H1 (cell line): ENCODE measurements around the gene GABRA4. TPM values are rescaled to one million over a fixed set of nuclear protein-coding genes. Genes with fewer than 3 reads are reported as not detected.

Experiments
- CTCF ChIA-PET: fragments of 300-600 bp; sonication (Branson Sonifier 250); formaldehyde crosslinking; loops from one replicate; lab custom pipeline; 2021; ENCODE audit not compliant: partially characterized antibody; lab: Charles Lee
- POLR2A ChIA-PET: fragments of 300-600 bp; sonication (Branson Sonifier 250); formaldehyde crosslinking; loops from one replicate; lab custom pipeline; 2021; ENCODE audit warnings: inconsistent platforms; ENCODE audit not compliant: partially characterized antibody; lab: Charles Lee
- DNase-seq, 2 experiments: peaks; one replicate each; pipeline versions ENCODE4 v3.0.0 to v3.0.0-alpha.2; 2010 to 2022; ENCODE audit warnings: low spot score in 2 of 2, low read depth in 1 of 2, mixed read lengths in 1 of 2
- FAIRE-seq: peaks from 2 replicates; lab custom pipeline; 2011; peaks lifted over from hg19 to GRCh38; lab: Jason Lieb, UNC
- H2AFZ ChIP-seq: 2 replicates; pipeline ENCODE4 v1.8.1; 2012; ENCODE audit warnings: low read length, inconsistent platforms
- H2AK5ac ChIP-seq: 2 replicates; pipeline ENCODE4 v1.6.1; 2013; ENCODE audit warnings: low read depth, low read length
- H2BK120ac ChIP-seq: replicated peaks from 2 replicates; pipeline ENCODE3; 2013; ENCODE audit warnings: low read depth, low read length, inconsistent platforms
- H2BK12ac ChIP-seq: 2 replicates; pipeline ENCODE4 v1.6.1; 2013; ENCODE audit warnings: low read depth, low read length
- H2BK15ac ChIP-seq: 2 replicates; pipeline ENCODE4 v1.6.1; 2013; ENCODE audit warnings: low read length
- H2BK20ac ChIP-seq: 2 replicates; pipeline ENCODE4 v1.6.1; 2013; ENCODE audit warnings: low read length
- H2BK5ac ChIP-seq: 2 replicates; pipeline ENCODE4 v1.6.1; 2013; ENCODE audit warnings: low read depth, low read length
- H3K14ac ChIP-seq: 2 replicates; pipeline ENCODE4 v1.6.1; 2013; ENCODE audit warnings: inconsistent platforms; ENCODE audit not compliant: insufficient read length
- H3K18ac ChIP-seq: 2 replicates; pipeline ENCODE4 v1.6.1; 2013; ENCODE audit warnings: low read length; ENCODE audit errors: extremely low read depth
- H3K23ac ChIP-seq: 2 replicates; pipeline ENCODE4 v1.6.1; 2013; ENCODE audit warnings: inconsistent platforms; ENCODE audit not compliant: insufficient read length
- H3K23me2 ChIP-seq: 2 replicates; pipeline ENCODE4 v1.6.1; 2013; ENCODE audit warnings: low read depth, low read length
- H3K27ac ChIP-seq: 2 replicates; pipeline ENCODE4 v1.6.1; 2011; ENCODE audit warnings: low read depth, low read length, inconsistent platforms
- H3K27me3 ChIP-seq, 4 experiments: replicated peaks in 1 of 4; 1 replicate in 1 of 4; 2 replicates in 3 of 4; pipeline versions ENCODE4 v1.6.1 to v1.8.1; 2011 to 2013; ENCODE audit warnings: low read length in 3 of 4, mild to moderate bottlenecking in 3 of 4, inconsistent platforms in 2 of 4, mixed read lengths in 2 of 4, moderate library complexity in 1 of 4; ENCODE audit not compliant: control insufficient read depth in 3 of 4, insufficient read depth in 3 of 4; ENCODE audit errors: extremely low read depth in 1 of 4
- H3K36me3 ChIP-seq, 4 experiments: 2 replicates each; pipeline versions ENCODE4 v1.6.1 to v1.8.1; 2011 to 2013; ENCODE audit warnings: mild to moderate bottlenecking in 4 of 4, low read length in 3 of 4, moderate library complexity in 2 of 4, control low read depth in 1 of 4, inconsistent platforms in 1 of 4; ENCODE audit not compliant: insufficient read depth in 4 of 4, control insufficient read depth in 2 of 4
- H3K4ac ChIP-seq: replicated peaks from 2 replicates; pipeline ENCODE3; 2013; ENCODE audit warnings: low read length, low read depth, mixed read lengths, inconsistent platforms; ENCODE audit not compliant: insufficient read length
- H3K4me1 ChIP-seq, 4 experiments: replicated peaks in 1 of 4; 1 replicate in 1 of 4; 2 replicates in 3 of 4; pipeline versions ENCODE4 v1.6.1 to v1.8.1; 2011 to 2013; ENCODE audit warnings: low read length in 3 of 4, inconsistent platforms in 2 of 4, mixed read lengths in 1 of 4; ENCODE audit not compliant: insufficient read depth in 4 of 4, control insufficient read depth in 3 of 4
- H3K4me2 ChIP-seq, 2 experiments: 2 replicates each; pipeline versions ENCODE4 v1.6.1 to v1.8.1; 2011 to 2013; ENCODE audit warnings: low read depth in 2 of 2, low read length in 2 of 2, control low read depth in 1 of 2, inconsistent platforms in 1 of 2, mild to moderate bottlenecking in 1 of 2; ENCODE audit not compliant: insufficient read depth in 1 of 2
- H3K4me3 ChIP-seq, 4 experiments: fragments of 200-600, 300-600 bp in 1 of 4; sonication (generic), shearing (Covaris generic), sonication (Bioruptor Twin) in 1 of 4; 2 replicates each; pipeline versions ENCODE4 v1.5.1 to v1.8.1; 2011 to 2016; ENCODE audit warnings: low read length in 4 of 4, low read depth in 3 of 4, control low read depth in 2 of 4, inconsistent platforms in 2 of 4, mild to moderate bottlenecking in 2 of 4, mixed read lengths in 1 of 4, moderate library complexity in 1 of 4; ENCODE audit not compliant: insufficient read depth in 2 of 4; ENCODE audit errors: extremely low read depth in 1 of 4
- H3K56ac ChIP-seq: replicated peaks from 2 replicates; pipeline ENCODE3; 2013; ENCODE audit warnings: low read depth, mild to moderate bottlenecking, mixed read lengths, low read length, inconsistent platforms; ENCODE audit not compliant: insufficient read length
- H3K79me1 ChIP-seq: 2 replicates; pipeline ENCODE4 v1.6.1; 2013; ENCODE audit warnings: low read depth, low read length, control low read depth
- H3K79me2 ChIP-seq, 2 experiments: 2 replicates each; pipeline versions ENCODE4 v1.6.1 to v1.8.1; 2012 to 2013; ENCODE audit warnings: low read length in 2 of 2, mild to moderate bottlenecking in 2 of 2, inconsistent platforms in 1 of 2; ENCODE audit not compliant: insufficient read depth in 2 of 2, control insufficient read depth in 1 of 2
- H3K9ac ChIP-seq, 4 experiments: replicated peaks in 1 of 4; 1 replicate in 1 of 4; 2 replicates in 3 of 4; pipeline versions ENCODE4 v1.6.1 to v1.8.1; 2011 to 2013; ENCODE audit warnings: low read depth in 3 of 4, low read length in 3 of 4, control low read depth in 2 of 4, mild to moderate bottlenecking in 2 of 4, moderate library complexity in 2 of 4, inconsistent platforms in 1 of 4; ENCODE audit errors: extremely low read depth in 1 of 4
- H3K9me3 ChIP-seq, 2 experiments: 2 replicates each; pipeline versions ENCODE4 v1.6.1 to v1.8.1; 2012 to 2013; ENCODE audit warnings: mild to moderate bottlenecking in 2 of 2, moderate library complexity in 2 of 2, control low read depth in 1 of 2, inconsistent platforms in 1 of 2, low read depth in 1 of 2, low read length in 1 of 2, mixed read lengths in 1 of 2; ENCODE audit not compliant: insufficient read depth in 2 of 2
- H4K20me1 ChIP-seq, 2 experiments: replicated peaks in 1 of 2; 2 replicates each; pipeline versions ENCODE3 to v1.8.1; 2011 to 2013; ENCODE audit warnings: inconsistent platforms in 2 of 2, low read length in 2 of 2, mild to moderate bottlenecking in 1 of 2; ENCODE audit not compliant: insufficient read depth in 2 of 2, control insufficient read depth in 1 of 2
- H4K5ac ChIP-seq: 2 replicates; pipeline ENCODE4 v1.6.1; 2013; ENCODE audit warnings: low read length, low read depth, mixed read lengths, inconsistent platforms; ENCODE audit not compliant: insufficient read length
- H4K8ac ChIP-seq: 2 replicates; pipeline ENCODE4 v1.8.0; 2013; ENCODE audit warnings: mild to moderate bottlenecking, moderate library complexity, low read length, inconsistent platforms; ENCODE audit not compliant: insufficient read depth; ENCODE audit errors: extremely low read depth
- H4K91ac ChIP-seq: replicated peaks from 2 replicates; pipeline ENCODE3; 2013; ENCODE audit warnings: low read length, mixed read lengths, inconsistent platforms; ENCODE audit not compliant: insufficient read length
- TEAD4 ChIP-seq: IDR thresholded peaks from 2 replicates; pipeline ENCODE4 v1.6.1; 2012; ENCODE audit warnings: low read depth, low read length, inconsistent platforms, mixed read lengths
- WGBS, 2 experiments: shearing (Covaris generic) in 1 of 2; methylation state at CpG; one replicate each; pipeline versions ENCODE4 v1.1.6 to v1.1.7; 2013 to 2015; ENCODE audit warnings: low lambda C conversion rate in 2 of 2, mixed read lengths in 2 of 2, inconsistent platforms in 1 of 2, low coverage in 1 of 2, missing lambda C conversion rate in 1 of 2; ENCODE audit not compliant: insufficient replicate concordance in 2 of 2, insufficient coverage in 1 of 2, insufficient read length in 1 of 2; ENCODE audit errors: extremely low coverage in 1 of 2, missing lambda C conversion rate in 1 of 2; 5-methylcytosine and 5-hydroxymethylcytosine counted together
- polyA plus RNA-seq, 7 experiments: library from polyadenylated mRNA; depleted of rRNA in 3 of 7; stranded (reverse) in 5 of 7; unstranded in 2 of 7; fragments of >200 nt in 5 of 7; fragments of 200-250 nt in 2 of 7; gene quantifications; 1 replicate in 5 of 7; 2 replicates in 1 of 7; 4 replicates in 1 of 7; pipeline versions ENCODE4 v1.2.1 to v1.2.3, GENCODE V29; 2011 to 2013; ENCODE audit warnings: missing spikeins in 2 of 7, mixed read lengths in 2 of 7
- total RNA-seq: library from RNA; stranded (reverse); fragmentation: NEBNext Ultra II Directional; extraction: Animal tissue kit (Norgen Biotek cat#: 25700); gene quantifications from 2 replicates; pipeline ENCODE4 v1.2.1, GENCODE V29; 2021

Gene GABRA4
- total and polyA plus RNA-seq, 2 of the 8 experiments (the other 6 are each of a cell fraction or from before 2014, with no cell fraction given): 0.09 to 0.37 TPM

DNA sequence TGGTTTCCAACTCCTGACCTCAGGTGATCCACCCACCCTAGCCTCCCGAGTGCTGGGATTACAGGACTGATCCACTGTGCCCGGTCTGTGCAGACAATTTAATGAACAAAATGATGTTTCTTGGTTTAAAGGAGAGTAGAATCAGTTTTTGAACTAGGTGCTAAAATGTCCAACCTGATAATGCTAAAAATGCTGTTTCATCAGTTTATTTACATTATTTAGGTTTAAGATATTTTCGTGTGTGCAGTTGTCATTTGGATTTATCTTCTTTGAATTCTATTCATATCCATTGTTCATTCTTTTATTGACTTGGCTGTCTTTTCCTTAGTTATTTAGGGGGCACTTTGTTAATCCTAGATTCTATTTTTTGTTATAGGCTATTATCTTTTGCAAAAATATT, 20.0 kb upstream of the GABRA4 start:
- no peak overlapping the region for H2BK120ac ChIP-seq
- H3K9me3 ChIP-seq: no peaks in the 10 kb centered on the region
- no peak overlapping the region for H3K4me2 ChIP-seq
- no peak overlapping the region for H4K5ac ChIP-seq
- H2BK15ac ChIP-seq: no peak overlapping the region
- H3K23ac ChIP-seq: no peak overlapping the region
- H2AFZ ChIP-seq: no peak overlapping the region
- no peak overlapping the region for H2BK20ac ChIP-seq
- no peaks in the 10 kb centered on the region for H3K79me2 ChIP-seq
- no peak overlapping the region for H2BK5ac ChIP-seq
- no peak overlapping the region for H2AK5ac ChIP-seq
- no peak overlapping the region for H3K56ac ChIP-seq
- H3K4me3 ChIP-seq: no peak overlapping the region
- H3K27me3 ChIP-seq: no peaks in the 10 kb centered on the region
- no peaks in the 10 kb centered on the region for H3K23me2 ChIP-seq
- 84% methylated on average over 3 of the region's 3 CpGs; no CpG with 5 or more reads in 1 of the 2 experiments for WGBS, 2 experiments
- no peaks in the 10 kb centered on the region for H3K4me1 ChIP-seq
- no peak overlapping the region for H3K9ac ChIP-seq
- no peak overlapping the region for H4K8ac ChIP-seq
- no peak overlapping the region for H3K14ac ChIP-seq
- POLR2A ChIA-PET: no interaction called here
- H4K91ac ChIP-seq: no peak overlapping the region
- no peak overlapping the region for H3K27ac ChIP-seq
- FAIRE-seq (no peak), DNase-seq (no peak)
- H3K79me1 ChIP-seq: no peaks in the 10 kb centered on the region
- CTCF ChIA-PET: no interaction called here
- no peaks in the 10 kb centered on the region for H4K20me1 ChIP-seq
- no peak overlapping the region for H3K4ac ChIP-seq
- H3K36me3 ChIP-seq: no peaks in the 10 kb centered on the region
- TF ChIP-seq TEAD4: no peak
- H3K18ac ChIP-seq: no peak overlapping the region
- no peak overlapping the region for H2BK12ac ChIP-seq
